GM12892 (cell line): ENCODE data around the gene NHERF2.

Experiments used
- POLR2A ChIP-seq: IDR thresholded peaks from 2 replicates; pipeline ENCODE4 v1.6.1; 2011; ENCODE audit warnings: low read depth, low read length, control low read depth
- POLR2AphosphoS5 ChIP-seq: IDR thresholded peaks from 2 replicates; pipeline ENCODE4 v1.6.1; 2011; ENCODE audit warnings: low read depth, low read length, control low read depth
- TAF1 ChIP-seq: IDR thresholded peaks from 2 replicates; pipeline ENCODE4 v1.6.1; 2011; ENCODE audit warnings: low read depth, mild to moderate bottlenecking, control low read depth, low read length, borderline replicate concordance

DNA sequence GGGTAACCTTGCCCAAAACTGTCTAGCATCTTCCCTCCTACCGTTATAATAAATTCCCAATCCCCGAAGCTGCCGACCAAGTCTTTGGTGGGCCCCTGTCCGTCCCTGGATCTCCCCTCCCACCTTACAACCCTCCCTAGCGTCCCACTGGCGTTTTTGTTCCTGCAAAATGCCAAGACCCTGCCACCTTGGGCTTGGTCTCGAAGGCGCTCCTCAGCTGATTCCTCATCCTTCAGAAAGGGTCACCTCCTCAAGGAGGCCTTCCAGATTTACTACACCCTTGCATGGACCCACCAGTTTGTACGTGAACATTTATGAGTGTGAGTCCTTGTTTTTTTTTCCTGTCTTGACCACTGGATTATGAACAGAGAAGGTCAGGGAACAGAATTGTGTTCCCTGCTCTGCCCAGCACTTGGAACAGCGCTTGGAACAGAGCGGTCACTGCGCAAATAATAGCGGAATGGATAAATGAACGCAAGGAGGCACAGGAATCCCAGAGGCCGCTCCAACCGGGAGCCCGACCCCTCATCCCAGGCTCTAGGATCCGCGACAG lies 43.6 kb upstream of the NHERF2 start:
- no peak for TF ChIP-seq POLR2A
- TF ChIP-seq TAF1, result no peak
- TF ChIP-seq POLR2AphosphoS5, result no peak
